HG03095 (cell line): ENCODE data around the gene TMEM108.

Source experiments
- ATAC-seq: cut with Tn5 transposase; IDR thresholded peaks from one replicate; pipeline ENCODE4 v1.9.1; 2021; ENCODE audit warnings: moderate library complexity; ENCODE audit not compliant: unreplicated experiment

TMEM108 gene

GRCh38 chr3:133209871-133210550 is 171.8 kb downstream of the TMEM108 start:
- ATAC-seq = no peak

GRCh38 chr3:133210656-133211055 is 172.5 kb downstream of the TMEM108 start:
- ATAC-seq = no peak

- ATAC-seq = peak; percentile 98
These were observed 173.3 kb downstream of the TMEM108 start for GRCh38 chr3:133211449-133211848.

GRCh38 chr3:133211856-133212255 is 173.7 kb downstream of the TMEM108 start:
- ATAC-seq = no peak

- ATAC-seq = no peak
These were observed 175.7 kb downstream of the TMEM108 start for GRCh38 chr3:133213937-133214336.

GRCh38 chr3:133227813-133228212 is 189.6 kb downstream of the TMEM108 start:
- no peak for ATAC-seq

GRCh38 chr3:133230195-133230594 is 192.0 kb downstream of the TMEM108 start:
- no peak for ATAC-seq

GRCh38 chr3:133236901-133237300 is 198.7 kb downstream of the TMEM108 start:
- no peak for ATAC-seq

GRCh38 chr3:133237380-133237779 is 199.2 kb downstream of the TMEM108 start:
- no peak for ATAC-seq

- no peak for ATAC-seq
These were observed 199.8 kb downstream of the TMEM108 start for GRCh38 chr3:133238015-133238414.

GRCh38 chr3:133246119-133246518 is 207.9 kb downstream of the TMEM108 start:
- no peak for ATAC-seq

- ATAC-seq = no peak
These were observed 208.6 kb downstream of the TMEM108 start for GRCh38 chr3:133246773-133247172.

- ATAC-seq = no peak
These were observed 210.2 kb downstream of the TMEM108 start for GRCh38 chr3:133248389-133248788.

- no peak for ATAC-seq
These were observed 211.3 kb downstream of the TMEM108 start for GRCh38 chr3:133249490-133249889.

GRCh38 chr3:133254151-133254550 is 216.0 kb downstream of the TMEM108 start:
- ATAC-seq = no peak

- ATAC-seq = no peak
These were observed 216.5 kb downstream of the TMEM108 start for GRCh38 chr3:133254716-133255115.

- ATAC-seq = peak; percentile 70
These were observed 218.7 kb downstream of the TMEM108 start for GRCh38 chr3:133256787-133257483.

- no peak for ATAC-seq
These were observed 220.2 kb downstream of the TMEM108 start for GRCh38 chr3:133258358-133258757.

- ATAC-seq = no peak
These were observed 221.6 kb downstream of the TMEM108 start for GRCh38 chr3:133259767-133260166.

GRCh38 chr3:133262333-133262732 is 224.1 kb downstream of the TMEM108 start:
- ATAC-seq = no peak

- no peak for ATAC-seq
These were observed 226.7 kb downstream of the TMEM108 start for GRCh38 chr3:133264920-133265319.

- ATAC-seq = no peak
These were observed 230.5 kb downstream of the TMEM108 start for GRCh38 chr3:133268726-133269134.

- no peak for ATAC-seq
These were observed 231.2 kb downstream of the TMEM108 start for GRCh38 chr3:133269393-133269792.
